Trophoblast cell (in vitro differentiated cells and primary cell): ENCODE results near the gene NSUN7.

ENCODE experiments used
- DNase-seq, 2 donors: peaks; one replicate each; pipeline ENCODE4 v3.0.0-alpha.2; 2016
- H2AFZ ChIP-seq: 2 replicates; pipeline ENCODE4 v1.6.1; 2013; ENCODE audit warnings: low read length, moderate library complexity, mild to moderate bottlenecking; ENCODE audit not compliant: insufficient read depth, poor library complexity
- H2AK5ac ChIP-seq: 2 replicates; pipeline ENCODE4 v1.6.1; 2013; ENCODE audit warnings: mild to moderate bottlenecking, low read length
- H2BK120ac ChIP-seq: 2 replicates; pipeline ENCODE4 v1.6.1; 2013; ENCODE audit warnings: low read length, mild to moderate bottlenecking, moderate library complexity; ENCODE audit not compliant: insufficient read depth, poor library complexity
- H2BK12ac ChIP-seq: 2 replicates; pipeline ENCODE4 v1.6.1; 2013; ENCODE audit warnings: mild to moderate bottlenecking, low read length, moderate library complexity
- H2BK5ac ChIP-seq: 2 replicates; pipeline ENCODE4 v1.6.1; 2013; ENCODE audit warnings: low read length, low read depth, moderate library complexity, mild to moderate bottlenecking; ENCODE audit not compliant: poor library complexity
- H3K14ac ChIP-seq: 2 replicates; pipeline ENCODE4 v1.6.1; 2013; ENCODE audit warnings: mild to moderate bottlenecking, low read length
- H3K18ac ChIP-seq: 2 replicates; pipeline ENCODE4 v1.6.1; 2013; ENCODE audit warnings: mild to moderate bottlenecking, low read length
- H3K23ac ChIP-seq: 2 replicates; pipeline ENCODE4 v1.6.1; 2013; ENCODE audit warnings: low read length
- H3K27ac ChIP-seq: 2 replicates; pipeline ENCODE4 v1.5.1; 2013; ENCODE audit warnings: low read depth, mild to moderate bottlenecking, inconsistent platforms, low read length, moderate library complexity
- H3K27me3 ChIP-seq: 2 replicates; pipeline ENCODE4 v1.6.1; 2013; ENCODE audit warnings: inconsistent platforms, mild to moderate bottlenecking, low read length, moderate library complexity; ENCODE audit not compliant: insufficient read depth
- H3K36me3 ChIP-seq, 2 experiments: 1 replicate in 1 of 2; 2 replicates in 1 of 2; pipeline ENCODE4 v1.6.1; 2013; ENCODE audit warnings: low read length in 2 of 2, mild to moderate bottlenecking in 2 of 2, moderate library complexity in 1 of 2; ENCODE audit not compliant: insufficient read depth in 2 of 2, control insufficient read depth in 1 of 2
- H3K4ac ChIP-seq: 2 replicates; pipeline ENCODE4 v1.6.1; 2013; ENCODE audit warnings: low read depth, mild to moderate bottlenecking, low read length, moderate library complexity
- H3K4me1 ChIP-seq, 2 experiments: 1 replicate in 1 of 2; 2 replicates in 1 of 2; pipeline ENCODE4 v1.6.1; 2013; ENCODE audit warnings: low read length in 2 of 2, mild to moderate bottlenecking in 2 of 2, moderate library complexity in 1 of 2; ENCODE audit not compliant: insufficient read depth in 2 of 2, control insufficient read depth in 1 of 2
- H3K4me2 ChIP-seq: 2 replicates; pipeline ENCODE4 v1.6.1; 2013; ENCODE audit warnings: inconsistent platforms, mild to moderate bottlenecking, low read length, moderate library complexity
- H3K4me3 ChIP-seq: 2 replicates; pipeline ENCODE4 v1.5.1; 2013; ENCODE audit warnings: mild to moderate bottlenecking, low read depth, low read length, inconsistent platforms
- H3K79me1 ChIP-seq: one replicate; pipeline ENCODE4 v1.6.1; 2013; ENCODE audit warnings: low read length
- H3K79me2 ChIP-seq: 2 replicates; pipeline ENCODE4 v1.6.1; 2013; ENCODE audit warnings: low read length, mild to moderate bottlenecking; ENCODE audit not compliant: control insufficient read depth, insufficient read depth, poor library complexity
- H3K9ac ChIP-seq: 2 replicates; pipeline ENCODE4 v1.6.1; 2013; ENCODE audit warnings: mild to moderate bottlenecking, low read length
- H3K9me3 ChIP-seq: 2 replicates; pipeline ENCODE4 v1.6.1; 2013; ENCODE audit warnings: low read depth, mild to moderate bottlenecking, control low read depth, inconsistent platforms, low read length; ENCODE audit not compliant: insufficient read depth
- H4K12ac ChIP-seq: 2 replicates; pipeline ENCODE4 v1.6.1; 2013; ENCODE audit warnings: low read depth, mild to moderate bottlenecking, low read length, moderate library complexity
- H4K8ac ChIP-seq: 2 replicates; pipeline ENCODE4 v1.6.1; 2013; ENCODE audit warnings: low read depth, mild to moderate bottlenecking, low read length, moderate library complexity
- H4K91ac ChIP-seq: one replicate; pipeline ENCODE4 v1.6.1; 2013; ENCODE audit warnings: low read depth, mild to moderate bottlenecking, low read length, moderate library complexity
- whole genome bisulfite sequencing: extraction: QIAGEN DNeasy Blood & Tissue Kit; methylation state at CpG from one replicate; pipeline ENCODE4 v1.1.7; 2013; ENCODE audit warnings: missing lambda C conversion rate; ENCODE audit not compliant: insufficient read length, insufficient coverage; ENCODE audit errors: extremely low coverage; 5-methylcytosine and 5-hydroxymethylcytosine counted together

Gene NSUN7

DNA sequence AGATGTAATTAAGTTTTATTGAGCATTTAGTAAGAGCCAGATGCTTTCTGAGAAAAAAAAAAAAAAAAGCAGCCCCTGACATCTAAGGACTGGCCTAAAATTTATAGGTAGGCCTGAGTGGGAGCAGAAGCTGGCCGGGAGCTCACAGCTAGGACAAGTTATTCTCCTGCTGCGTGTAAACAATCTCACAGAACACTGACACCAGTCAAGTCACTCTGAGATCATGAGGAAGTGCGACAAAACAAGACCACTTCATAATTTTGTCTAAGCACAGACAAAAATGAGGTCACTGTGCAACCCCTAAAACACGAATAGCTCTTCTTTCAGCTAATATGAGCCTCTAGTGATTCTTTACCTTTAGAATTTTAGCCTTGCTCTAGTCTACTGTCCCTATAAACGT lies 15.3 kb upstream of the NSUN7 start:
- H3K23ac ChIP-seq = no peak overlapping the region
- H4K8ac ChIP-seq = no peak overlapping the region
- no peak overlapping the region for H2BK12ac ChIP-seq
- H3K9ac ChIP-seq = no peak overlapping the region
- H3K27me3 ChIP-seq = no peaks in the 10 kb centered on the region
- H4K91ac ChIP-seq = no peak overlapping the region
- H3K4me1 ChIP-seq = no peaks in the 10 kb centered on the region
- H2AFZ ChIP-seq = no peak overlapping the region
- H3K4ac ChIP-seq = no peak overlapping the region
- H3K14ac ChIP-seq = no peak overlapping the region
- no peaks in the 10 kb centered on the region for H3K79me1 ChIP-seq
- H3K4me2 ChIP-seq = no peak overlapping the region
- no peaks in the 10 kb centered on the region for H3K9me3 ChIP-seq
- no peak overlapping the region for H2BK120ac ChIP-seq
- H3K18ac ChIP-seq = no peak overlapping the region
- H3K27ac ChIP-seq = no peak overlapping the region
- H3K79me2 ChIP-seq = no peaks in the 10 kb centered on the region
- H2BK5ac ChIP-seq = no peak overlapping the region
- no peak overlapping the region for H2AK5ac ChIP-seq
- H3K36me3 ChIP-seq = no peaks in the 10 kb centered on the region
- DNase-seq = no peak
- no peak overlapping the region for H3K4me3 ChIP-seq
- H4K12ac ChIP-seq = no peak overlapping the region
- no CpG with 5 or more reads among the region's 5 CpGs for WGBS

DNA sequence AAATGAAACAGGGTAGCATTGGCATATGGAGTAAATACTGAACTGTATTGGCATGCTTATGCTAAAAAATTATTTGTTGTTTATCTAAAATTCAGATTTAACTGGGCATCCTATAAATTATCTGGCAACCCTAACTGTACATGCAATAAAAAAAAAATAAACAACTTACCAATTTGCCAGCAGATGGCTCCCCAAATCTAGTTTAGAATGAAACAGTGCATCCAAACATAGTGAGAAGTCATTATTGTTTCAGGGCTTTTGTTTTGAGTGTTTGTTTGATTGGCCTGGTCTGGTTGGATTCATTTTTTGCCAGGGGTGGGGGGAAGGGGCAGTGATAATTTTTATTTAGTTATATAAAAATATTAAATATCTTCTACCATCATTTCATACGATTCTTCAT lies 12.8 kb upstream of the NSUN7 start:
- H2AK5ac ChIP-seq = no peak overlapping the region
- no peak overlapping the region for H2BK12ac ChIP-seq
- no peak overlapping the region for H3K18ac ChIP-seq
- H3K4me2 ChIP-seq = no peak overlapping the region
- no peak overlapping the region for H3K4me3 ChIP-seq
- peak in 1 of 2 donors; percentile 51 for DNase-seq
- H3K14ac ChIP-seq = no peak overlapping the region
- H2BK120ac ChIP-seq = no peak overlapping the region
- H2BK5ac ChIP-seq = no peak overlapping the region
- H3K23ac ChIP-seq = no peak overlapping the region
- no peak overlapping the region for H4K91ac ChIP-seq
- H4K8ac ChIP-seq = no peak overlapping the region
- no peaks in the 10 kb centered on the region for H3K79me1 ChIP-seq
- H3K4me1 ChIP-seq = no peaks in the 10 kb centered on the region
- no peaks in the 10 kb centered on the region for H3K79me2 ChIP-seq
- no peak overlapping the region for H4K12ac ChIP-seq
- H2AFZ ChIP-seq = no peak overlapping the region
- no CpG with 5 or more reads among the region's 1 CpG for WGBS
- no peak overlapping the region for H3K4ac ChIP-seq
- no peak overlapping the region for H3K27ac ChIP-seq
- H3K27me3 ChIP-seq = no peaks in the 10 kb centered on the region
- H3K9ac ChIP-seq = no peak overlapping the region
- no peaks in the 10 kb centered on the region for H3K9me3 ChIP-seq
- no peaks in the 10 kb centered on the region for H3K36me3 ChIP-seq

DNA sequence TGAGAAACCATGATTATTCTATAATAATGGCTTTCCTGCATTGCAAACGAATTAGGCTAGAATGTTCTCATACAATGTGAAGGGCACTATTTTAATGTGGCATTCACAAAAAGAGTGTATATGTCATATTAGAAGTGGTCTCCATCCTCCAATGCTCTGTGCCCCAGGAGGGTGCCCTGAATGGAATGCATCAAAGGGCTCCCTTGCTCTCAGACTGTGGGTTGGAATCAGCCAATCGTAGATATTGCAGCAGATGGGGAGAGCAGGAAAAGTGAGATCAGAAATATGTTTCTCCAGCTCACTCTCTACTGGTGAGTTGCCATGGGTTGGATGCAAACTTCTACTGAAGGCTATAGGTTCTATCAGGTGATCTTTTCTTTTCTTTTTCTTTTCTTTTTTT lies 11.9 kb upstream of the NSUN7 start:
- H3K4me1 ChIP-seq = no peaks in the 10 kb centered on the region
- H3K27ac ChIP-seq = no peak overlapping the region
- no peak overlapping the region for H2BK120ac ChIP-seq
- no peak overlapping the region for H3K4me3 ChIP-seq
- H3K9me3 ChIP-seq = no peaks in the 10 kb centered on the region
- H3K36me3 ChIP-seq = no peaks in the 10 kb centered on the region
- H3K27me3 ChIP-seq = no peaks in the 10 kb centered on the region
- H3K4ac ChIP-seq = no peak overlapping the region
- no peaks in the 10 kb centered on the region for H3K79me1 ChIP-seq
- no peak for DNase-seq
- H2BK5ac ChIP-seq = no peak overlapping the region
- H4K8ac ChIP-seq = no peak overlapping the region
- no CpG with 5 or more reads among the region's 2 CpGs for WGBS
- no peak overlapping the region for H3K18ac ChIP-seq
- no peaks in the 10 kb centered on the region for H3K79me2 ChIP-seq
- H4K12ac ChIP-seq = no peak overlapping the region
- H2AK5ac ChIP-seq = no peak overlapping the region
- H3K14ac ChIP-seq = no peak overlapping the region
- no peak overlapping the region for H4K91ac ChIP-seq
- H3K9ac ChIP-seq = no peak overlapping the region
- no peak overlapping the region for H2BK12ac ChIP-seq
- H2AFZ ChIP-seq = no peak overlapping the region
- no peak overlapping the region for H3K4me2 ChIP-seq
- H3K23ac ChIP-seq = no peak overlapping the region

DNA sequence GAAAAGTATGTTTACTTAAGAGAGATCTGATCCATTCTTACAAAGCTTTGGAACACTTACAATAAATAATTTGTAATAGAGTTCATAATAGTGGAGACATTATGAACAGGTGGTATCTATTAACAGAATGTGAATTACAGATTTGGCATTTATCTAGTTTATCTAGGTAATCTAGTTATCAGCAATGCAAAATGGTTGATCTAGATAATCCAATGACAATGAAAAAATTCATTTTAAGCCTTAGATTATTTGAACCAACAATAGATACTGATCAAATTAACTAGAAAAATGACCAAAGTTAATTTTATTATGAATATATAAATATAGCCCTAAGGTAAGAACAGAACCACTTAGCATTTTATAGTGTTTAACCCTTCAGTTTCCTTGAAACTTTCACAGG lies 10.4 kb upstream of the NSUN7 start:
- Histone ChIP-seq H3K79me2 (no peaks in the 10 kb centered on the region), H2BK5ac (no peak overlapping the region), H3K27ac (no peak overlapping the region), H4K8ac (no peak overlapping the region), H2BK12ac (no peak overlapping the region), H3K4me2 (no peak overlapping the region), H3K4ac (no peak overlapping the region), H3K36me3 (no peaks in the 10 kb centered on the region), H3K23ac (no peak overlapping the region), H4K91ac (no peak overlapping the region), H3K18ac (no peak overlapping the region), H3K14ac (no peak overlapping the region), H2AFZ (no peak overlapping the region), H3K9ac (no peak overlapping the region), H3K4me1 (no peaks in the 10 kb centered on the region), H3K4me3 (no peak overlapping the region), H2BK120ac (no peak overlapping the region), H3K9me3 (no peaks in the 10 kb centered on the region), H2AK5ac (no peak overlapping the region), H4K12ac (no peak overlapping the region), H3K79me1 (no peaks in the 10 kb centered on the region), H3K27me3 (no peaks in the 10 kb centered on the region)
- no peak for DNase-seq

DNA sequence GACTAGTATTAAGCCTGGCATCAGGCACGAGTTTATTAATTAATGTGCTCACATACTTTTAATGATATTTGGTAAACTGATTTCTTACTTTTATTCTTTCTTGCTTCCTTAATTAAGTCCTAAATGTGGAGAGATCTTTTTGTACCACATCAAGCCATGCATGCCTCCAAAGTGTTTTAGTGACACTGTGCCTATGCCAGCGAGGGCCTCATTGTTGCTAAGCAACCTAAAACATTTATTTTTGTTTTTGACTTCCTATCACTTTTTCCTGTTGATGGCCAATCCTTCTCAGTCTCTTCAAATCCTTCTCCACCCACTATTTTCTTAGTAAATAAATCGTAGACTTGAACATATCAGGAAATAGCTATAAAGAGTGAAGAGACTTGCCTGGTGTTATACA lies 5.5 kb upstream of the NSUN7 start:
- H3K79me2 ChIP-seq = no peaks in the 10 kb centered on the region
- no peak overlapping the region for H3K18ac ChIP-seq
- no peak overlapping the region for H3K23ac ChIP-seq
- no peak overlapping the region for H3K9ac ChIP-seq
- H3K14ac ChIP-seq = no peak overlapping the region
- H2BK120ac ChIP-seq = no peak overlapping the region
- H3K4me1 ChIP-seq = no peaks in the 10 kb centered on the region
- no peak overlapping the region for H4K8ac ChIP-seq
- H3K27me3 ChIP-seq = no peaks in the 10 kb centered on the region
- H3K9me3 ChIP-seq = no peaks in the 10 kb centered on the region
- H3K36me3 ChIP-seq = no peaks in the 10 kb centered on the region
- WGBS = no CpG with 5 or more reads among the region's 3 CpGs
- no peak overlapping the region for H3K4ac ChIP-seq
- no peak overlapping the region for H3K4me2 ChIP-seq
- no peak overlapping the region for H2AK5ac ChIP-seq
- H3K4me3 ChIP-seq = no peak overlapping the region
- no peak for DNase-seq
- no peaks in the 10 kb centered on the region for H3K79me1 ChIP-seq
- H2AFZ ChIP-seq = no peak overlapping the region
- no peak overlapping the region for H2BK5ac ChIP-seq
- no peak overlapping the region for H2BK12ac ChIP-seq
- H3K27ac ChIP-seq = no peak overlapping the region
- H4K12ac ChIP-seq = no peak overlapping the region
- H4K91ac ChIP-seq = no peak overlapping the region
